GM12878 (cell line): ENCODE measurements around the gene ESYT3. TPM values are rescaled to one million over a fixed set of nuclear protein-coding genes. Genes with fewer than 3 reads are reported as not detected.

Source experiments
- ATAC-seq: fragments of 200-7000 bp; cut with Tn5 transposase; 3 replicates; pipeline ENCODE4 v1.9.1; 2020; ENCODE audit warnings: mild to moderate bottlenecking, moderate library complexity
- BruUV-seq: library from RNA; stranded (reverse); fragments of 400-500 nt; replicated peaks from 2 replicates; lab custom pipeline; 2021; lab: Mats Ljungman, UMichigan
- CTCF ChIA-PET: fragments of 300-600 bp; sonication (Branson Sonifier 250); formaldehyde crosslinking; extraction: SDS; loops from one replicate; lab custom pipeline; 2021; ENCODE audit warnings: inconsistent platforms; lab: Yijun Ruan, JAX
- POLR2A ChIA-PET: fragments of 350-600 bp; formaldehyde crosslinking; extraction: SDS; loops from one replicate; lab custom pipeline; 2021; ENCODE audit warnings: inconsistent platforms; lab: Charles Lee
- RAD21 ChIA-PET: fragments of 300-600 bp; sonication (Branson Sonifier 250); formaldehyde crosslinking; loops from one replicate; lab custom pipeline; 2023; ENCODE audit warnings: antibody characterized with exemption; ENCODE audit not compliant: unreplicated experiment; lab: Charles Lee
- SMC1A ChIA-PET: fragments of 300-600 bp; sonication (Branson Sonifier 250); formaldehyde crosslinking; loops from one replicate; lab custom pipeline; 2023; ENCODE audit not compliant: unreplicated experiment, uncharacterized antibody; lab: Charles Lee
- DNase-seq: peaks from one replicate; pipeline ENCODE4 v3.0.0-alpha.2; 2011; ENCODE audit warnings: low read depth, low spot score
- FAIRE-seq: peaks from 3 replicates; lab custom pipeline; 2011; peaks lifted over from hg19 to GRCh38; lab: Jason Lieb, UNC
- H2AFZ ChIP-seq: 2 replicates; pipeline ENCODE4 v1.6.0; 2011; ENCODE audit warnings: low read depth, low read length, control low read depth; ENCODE audit not compliant: control insufficient read depth
- H3K27ac ChIP-seq: 2 replicates; pipeline ENCODE4 v1.5.1; 2011; ENCODE audit warnings: control low read depth; ENCODE audit not compliant: control insufficient read depth, insufficient read depth
- H3K27me3 ChIP-seq, 2 experiments: replicated peaks in 1 of 2; 2 replicates each; pipeline versions ENCODE4 v1.6.0 to v1.6.1; 2011; ENCODE audit warnings: low read length in 1 of 2; ENCODE audit not compliant: control insufficient read depth in 2 of 2, insufficient read depth in 2 of 2
- H3K36me3 ChIP-seq, 2 experiments: 2 replicates each; pipeline ENCODE4 v1.5.1; 2011; ENCODE audit warnings: low read length in 1 of 2; ENCODE audit not compliant: control insufficient read depth in 2 of 2, insufficient read depth in 2 of 2
- H3K4me1 ChIP-seq: 2 replicates; pipeline ENCODE4 v1.6.1; 2011; ENCODE audit warnings: mild to moderate bottlenecking, low read length, moderate library complexity, mixed read lengths; ENCODE audit not compliant: control insufficient read depth, insufficient read depth
- H3K4me2 ChIP-seq: 2 replicates; pipeline ENCODE4 v1.6.0; 2011; ENCODE audit warnings: control low read depth; ENCODE audit not compliant: control insufficient read depth, insufficient read depth
- H3K4me3 ChIP-seq: fragments of 200-600 bp; sonication (generic); 2 replicates; pipeline ENCODE4 v1.5.1; 2016
- H3K79me2 ChIP-seq: 2 replicates; pipeline ENCODE4 v1.6.0; 2011; ENCODE audit warnings: low read length; ENCODE audit not compliant: control insufficient read depth, insufficient read depth
- H3K9ac ChIP-seq: 2 replicates; pipeline ENCODE4 v1.8.0; 2011; ENCODE audit warnings: low read length, control low read depth, mixed read lengths; ENCODE audit not compliant: control insufficient read depth, insufficient read depth
- H3K9me3 ChIP-seq: replicated peaks from 3 replicates; pipeline ENCODE4 v1.5.1; 2011; ENCODE audit warnings: mild to moderate bottlenecking, low read length; ENCODE audit not compliant: control insufficient read depth, insufficient read depth
- H4K20me1 ChIP-seq: 2 replicates; pipeline ENCODE4 v1.6.0; 2011; ENCODE audit not compliant: control insufficient read depth, insufficient read depth
- BCL3 ChIP-seq: IDR thresholded peaks from 2 replicates; pipeline ENCODE4 v1.6.1; 2011; ENCODE audit warnings: borderline replicate concordance, low read depth, mild to moderate bottlenecking, moderate library complexity, low read length; ENCODE audit not compliant: insufficient read depth, poor library complexity, severe bottlenecking
- CHD2 ChIP-seq: IDR thresholded peaks from 2 replicates; pipeline ENCODE4 v1.6.1; 2011; ENCODE audit warnings: low read depth, low read length, improper control_type of control experiment, borderline replicate concordance
- CREM ChIP-seq: IDR thresholded peaks from 2 replicates; pipeline ENCODE4 v1.6.1; 2014; ENCODE audit warnings: antibody characterized with exemption, low read depth
- EP300 ChIP-seq, 2 experiments: fragments of 150-350 bp in 1 of 2; IDR thresholded peaks; 2 replicates each; pipeline ENCODE4 v1.6.1; 2011 to 2012; ENCODE audit warnings: low read depth in 2 of 2, low read length in 2 of 2, borderline replicate concordance in 1 of 2, improper control_type of control experiment in 1 of 2, inconsistent platforms in 1 of 2; ENCODE audit not compliant: control insufficient read depth in 1 of 2
- KAT2A ChIP-seq: conservative IDR thresholded peaks from 2 replicates; pipeline ENCODE4 v1.6.1; 2011; ENCODE audit warnings: low read depth, low read length; ENCODE audit not compliant: control insufficient read depth
- MLLT1 ChIP-seq: fragments of 450-650 bp; IDR thresholded peaks from 2 replicates; pipeline ENCODE4 v1.6.1; 2016; ENCODE audit warnings: mild to moderate bottlenecking
- MTA2 ChIP-seq: fragments of 450-650 bp; IDR thresholded peaks from 2 replicates; pipeline ENCODE4 v1.6.1; 2016; ENCODE audit warnings: low read depth, mild to moderate bottlenecking, moderate library complexity
- NR2F1 ChIP-seq: fragments of 450-650 bp; conservative IDR thresholded peaks from 2 replicates; pipeline ENCODE4 v1.6.1; 2017; ENCODE audit warnings: mild to moderate bottlenecking
- NRF1 ChIP-seq: conservative IDR thresholded peaks from 2 replicates; pipeline ENCODE4 v1.6.1; 2011; ENCODE audit warnings: mild to moderate bottlenecking, low read depth, low read length, improper control_type of control experiment
- PKNOX1 ChIP-seq: fragments of 450-650 bp; IDR thresholded peaks from 2 replicates; pipeline ENCODE4 v1.6.1; 2016; ENCODE audit warnings: mild to moderate bottlenecking
- RELA ChIP-seq: fragments of 450-650 bp; IDR thresholded peaks from 2 replicates; pipeline ENCODE4 v1.8.0; 2014; ENCODE audit warnings: borderline replicate concordance; ENCODE audit not compliant: partially characterized antibody
- SIN3A ChIP-seq: IDR thresholded peaks from 2 replicates; pipeline ENCODE4 v1.6.1; 2012; ENCODE audit warnings: low read depth, low read length, improper control_type of control experiment
- SIX5 ChIP-seq: IDR thresholded peaks from 2 replicates; pipeline ENCODE4 v1.6.1; 2011; ENCODE audit warnings: mild to moderate bottlenecking, low read depth, low read length, moderate library complexity; ENCODE audit not compliant: severe bottlenecking
- USF2 ChIP-seq: IDR thresholded peaks from 2 replicates; pipeline ENCODE4 v1.6.1; 2011; ENCODE audit warnings: low read depth, low read length, improper control_type of control experiment, borderline replicate concordance
- ZNF622 ChIP-seq: fragments of 450-650 bp; IDR thresholded peaks from 2 replicates; pipeline ENCODE4 v1.6.1; 2017; ENCODE audit warnings: mild to moderate bottlenecking, inconsistent platforms
- ZSCAN29 ChIP-seq: fragments of 450-650 bp; IDR thresholded peaks from 2 replicates; pipeline ENCODE4 v1.6.1; 2017; ENCODE audit warnings: mild to moderate bottlenecking, moderate library complexity
- WGBS: methylation state at CpG from one replicate; pipeline ENCODE4 v1.1.6; 2016; ENCODE audit warnings: low lambda C conversion rate; ENCODE audit not compliant: insufficient replicate concordance, insufficient coverage; ENCODE audit errors: missing lambda C conversion rate; 5-methylcytosine and 5-hydroxymethylcytosine counted together
- in situ Hi-C: fragments of 300-500 bp; cut with MboI; formaldehyde crosslinking; loops from 9 replicates; pipeline ENCODE4 v1.14.3; 2018; ENCODE audit warnings: mixed read lengths
- intact Hi-C: fragments of 100-400 bp; cut with micrococcal nuclease; formaldehyde crosslinking; loops from one replicate; pipeline ENCODE4 v1.14.2; 2022; ENCODE audit not compliant: unreplicated experiment
- polyA plus RNA-seq, 11 experiments: library from polyadenylated mRNA; depleted of rRNA in 4 of 11; unstranded in 6 of 11; stranded (reverse) in 5 of 11; fragments of >200 nt; fragmentation: Nextera tagmentation in 4 of 11; fragmentation: Illumina TruSeq in 1 of 11; extraction: Ambion mirVana in 4 of 11; extraction: Trizol in 1 of 11; gene quantifications; 1 replicate in 1 of 11; 2 replicates in 10 of 11; pipeline versions ENCODE4 v1.2.1 to v1.2.3, GENCODE V29; 2011 to 2016; ENCODE audit warnings: inconsistent platforms in 2 of 11, missing spikeins in 2 of 11, low read depth in 1 of 11
- total RNA-seq, 4 experiments: library from RNA; depleted of rRNA in 3 of 4; stranded (reverse); fragments of >200 nt in 3 of 4; fragmentation: Illumina TruSeq in 1 of 4; extraction: Trizol in 1 of 4; gene quantifications; 2 replicates each; pipeline versions ENCODE4 v1.2.1 to v1.2.3, GENCODE V29; 2013 to 2021

ESYT3 gene
- total and polyA plus RNA-seq, 10 of the 15 experiments (the other 5 are each of a cell fraction or from before 2014, with no cell fraction given), result not detected

GRCh38 chr3:138408751-138409570 is 25.5 kb upstream of the ESYT3 start:
- Histone ChIP-seq H3K79me2 (no peaks in the 10 kb centered on the region), H3K9ac (no peak overlapping the region), H3K4me3 (no peak overlapping the region), H3K27ac (no peak overlapping the region), H3K4me2 (no peak overlapping the region), H3K9me3 (no peaks in the 10 kb centered on the region; the same call in 2 of the 3 replicates), H3K4me1 (peaks cover 5% of the 10 kb centered on the region), H2AFZ (no peak overlapping the region), H3K27me3 (peaks cover 0 to 3% of the 10 kb centered on the region in 2 experiments; a peak in 1 of 4 replicates), H4K20me1 (no peaks in the 10 kb centered on the region), H3K36me3 (no peaks in the 10 kb centered on the region)
- 42% methylated on average over 7 of the region's 7 CpGs for WGBS
- in situ Hi-C loops (no loop called here), intact Hi-C loops (no loop called here)
- no TSS peak for BruUV-seq
- ChIA-PET SMC1A (no interaction called here), POLR2A (no interaction called here), CTCF (interaction anchor here (0.5 to 1.8 kb wide), 3 partner anchors 9 to 187 kb away, joined by 3 to 6 read pairs (median 5); no protein-coding TSS in a partner anchor), RAD21 (no interaction called here)
- FAIRE-seq (no peak), DNase-seq (no peak), ATAC-seq (no peak)
- TF ChIP-seq ZNF622, result no peak
- TF ChIP-seq NRF1, result no peak
- TF ChIP-seq MTA2, result no peak
- TF ChIP-seq PKNOX1, result no peak
- no peak for TF ChIP-seq SIX5
- TF ChIP-seq MLLT1, result no peak
- TF ChIP-seq NR2F1, result no peak
- TF ChIP-seq ZSCAN29, result no peak
- no peak for TF ChIP-seq RELA
- TF ChIP-seq KAT2A, result no peak
- TF ChIP-seq EP300 (IDR thresholded peaks at IDR 0.05; ENCODE audit: borderline replicate concordance in 1 of 2, control insufficient read depth in 1 of 2, low read depth in 2 of 2, low read length in 2 of 2), result no peak
- TF ChIP-seq BCL3, result no peak
- TF ChIP-seq SIN3A, result no peak
- TF ChIP-seq USF2, result no peak
- TF ChIP-seq CREM, result no peak
- no peak for TF ChIP-seq CHD2
